RWPE2 (cell line): ENCODE results near the gene EMILIN3.

Source experiments
- ATAC-seq: fragments of 200-7000 bp; cut with Tn5 transposase; 3 replicates; pipeline ENCODE4 v1.9.1; 2021; ENCODE audit warnings: low read depth
- DNase-seq: peaks from one replicate; pipeline ENCODE4 v3.0.0-alpha.2; 2020; ENCODE audit warnings: low spot score
- H3K27ac ChIP-seq: fragments of 450-650 bp; 2 replicates; pipeline ENCODE4 v1.5.1; 2017; ENCODE audit warnings: mild to moderate bottlenecking; ENCODE audit not compliant: poor library complexity, severe bottlenecking
- H3K27me3 ChIP-seq: fragments of 250-450 bp; sonication (Bioruptor Pico); 2 replicates; pipeline ENCODE4 v1.5.1; 2021; ENCODE audit warnings: mild to moderate bottlenecking, moderate library complexity; ENCODE audit not compliant: insufficient read depth, poor library complexity, severe bottlenecking
- H3K36me3 ChIP-seq: fragments of 250-450 bp; sonication (Bioruptor Pico); 2 replicates; pipeline ENCODE4 v1.5.1; 2020; ENCODE audit warnings: low read depth, mild to moderate bottlenecking, moderate library complexity
- H3K4me1 ChIP-seq: fragments of 250-450 bp; sonication (Bioruptor Pico); 2 replicates; pipeline ENCODE4 v1.5.1; 2021; ENCODE audit warnings: mild to moderate bottlenecking, moderate library complexity; ENCODE audit not compliant: insufficient read depth, poor library complexity, severe bottlenecking
- H3K4me3 ChIP-seq: fragments of 250-450 bp; sonication (Bioruptor Pico); 2 replicates; pipeline ENCODE4 v1.5.1; 2021; ENCODE audit warnings: mild to moderate bottlenecking, moderate library complexity; ENCODE audit not compliant: severe bottlenecking
- H3K9me3 ChIP-seq: fragments of 250-450 bp; sonication (Bioruptor Pico); 2 replicates; pipeline ENCODE4 v1.5.1; 2021; ENCODE audit warnings: mild to moderate bottlenecking, moderate library complexity; ENCODE audit not compliant: severe bottlenecking
- TF ChIP-seq, protein P1 (sequence below): fragments of 450-650 bp; IDR thresholded peaks from one replicate; pipeline ENCODE4 v1.5.1; 2017; ENCODE audit warnings: mild to moderate bottlenecking, moderate library complexity; ENCODE audit not compliant: poor library complexity, severe bottlenecking

EMILIN3 gene

DNA sequence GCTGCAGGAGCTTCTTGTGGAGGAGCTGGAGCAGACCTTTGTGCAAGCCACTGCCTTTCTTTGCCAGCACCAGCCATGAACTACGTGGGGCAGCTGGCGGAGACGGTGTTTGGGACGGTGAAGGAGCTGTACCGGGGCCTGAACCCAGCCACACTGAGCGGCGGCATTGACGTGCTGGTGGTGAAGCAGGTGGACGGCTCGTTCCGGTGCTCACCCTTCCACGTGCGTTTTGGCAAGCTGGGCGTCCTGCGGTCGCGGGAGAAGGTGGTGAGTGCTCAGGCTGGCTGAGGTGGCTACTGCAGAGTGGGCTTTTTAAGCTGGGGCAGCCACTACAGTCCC lies 20.9 kb downstream of the EMILIN3 start:
- Histone ChIP-seq H3K4me3 (no peak overlapping the region), H3K27me3 (no peaks in the 10 kb centered on the region), H3K9me3 (no peaks in the 10 kb centered on the region), H3K27ac (no peak overlapping the region), H3K4me1 (no peaks in the 10 kb centered on the region), H3K36me3 (peaks cover 52% of the 10 kb centered on the region)
- ATAC-seq (no peak), DNase-seq (no peak)
- TF ChIP-seq, protein P1, sequence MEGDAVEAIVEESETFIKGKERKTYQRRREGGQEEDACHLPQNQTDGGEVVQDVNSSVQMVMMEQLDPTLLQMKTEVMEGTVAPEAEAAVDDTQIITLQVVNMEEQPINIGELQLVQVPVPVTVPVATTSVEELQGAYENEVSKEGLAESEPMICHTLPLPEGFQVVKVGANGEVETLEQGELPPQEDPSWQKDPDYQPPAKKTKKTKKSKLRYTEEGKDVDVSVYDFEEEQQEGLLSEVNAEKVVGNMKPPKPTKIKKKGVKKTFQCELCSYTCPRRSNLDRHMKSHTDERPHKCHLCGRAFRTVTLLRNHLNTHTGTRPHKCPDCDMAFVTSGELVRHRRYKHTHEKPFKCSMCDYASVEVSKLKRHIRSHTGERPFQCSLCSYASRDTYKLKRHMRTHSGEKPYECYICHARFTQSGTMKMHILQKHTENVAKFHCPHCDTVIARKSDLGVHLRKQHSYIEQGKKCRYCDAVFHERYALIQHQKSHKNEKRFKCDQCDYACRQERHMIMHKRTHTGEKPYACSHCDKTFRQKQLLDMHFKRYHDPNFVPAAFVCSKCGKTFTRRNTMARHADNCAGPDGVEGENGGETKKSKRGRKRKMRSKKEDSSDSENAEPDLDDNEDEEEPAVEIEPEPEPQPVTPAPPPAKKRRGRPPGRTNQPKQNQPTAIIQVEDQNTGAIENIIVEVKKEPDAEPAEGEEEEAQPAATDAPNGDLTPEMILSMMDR, result no peak

GRCh38 chr20:41344938-41345728 lies 21.5 kb downstream of the EMILIN3 start:
- Histone ChIP-seq H3K36me3 (peaks cover 46% of the 10 kb centered on the region), H3K27ac (no peak overlapping the region), H3K4me1 (no peaks in the 10 kb centered on the region), H3K9me3 (no peaks in the 10 kb centered on the region), H3K4me3 (no peak overlapping the region), H3K27me3 (no peaks in the 10 kb centered on the region)
- TF ChIP-seq, protein P1, result no peak
- ATAC-seq (no peak), DNase-seq (no peak)

- no peak for ATAC-seq
- TF ChIP-seq, protein P1, result no peak
- DNase-seq, result no peak
- peaks cover 40% of the 10 kb centered on the region for H3K36me3 ChIP-seq
- peaks cover 4% of the 10 kb centered on the region for H3K4me1 ChIP-seq
- H3K27me3 ChIP-seq, result no peaks in the 10 kb centered on the region
- no peak overlapping the region for H3K4me3 ChIP-seq
- H3K27ac ChIP-seq, result no peak overlapping the region
- H3K9me3 ChIP-seq, result no peaks in the 10 kb centered on the region
Measured at GRCh38 chr20:41344477-41344876, 22.1 kb downstream of the EMILIN3 start.

DNA sequence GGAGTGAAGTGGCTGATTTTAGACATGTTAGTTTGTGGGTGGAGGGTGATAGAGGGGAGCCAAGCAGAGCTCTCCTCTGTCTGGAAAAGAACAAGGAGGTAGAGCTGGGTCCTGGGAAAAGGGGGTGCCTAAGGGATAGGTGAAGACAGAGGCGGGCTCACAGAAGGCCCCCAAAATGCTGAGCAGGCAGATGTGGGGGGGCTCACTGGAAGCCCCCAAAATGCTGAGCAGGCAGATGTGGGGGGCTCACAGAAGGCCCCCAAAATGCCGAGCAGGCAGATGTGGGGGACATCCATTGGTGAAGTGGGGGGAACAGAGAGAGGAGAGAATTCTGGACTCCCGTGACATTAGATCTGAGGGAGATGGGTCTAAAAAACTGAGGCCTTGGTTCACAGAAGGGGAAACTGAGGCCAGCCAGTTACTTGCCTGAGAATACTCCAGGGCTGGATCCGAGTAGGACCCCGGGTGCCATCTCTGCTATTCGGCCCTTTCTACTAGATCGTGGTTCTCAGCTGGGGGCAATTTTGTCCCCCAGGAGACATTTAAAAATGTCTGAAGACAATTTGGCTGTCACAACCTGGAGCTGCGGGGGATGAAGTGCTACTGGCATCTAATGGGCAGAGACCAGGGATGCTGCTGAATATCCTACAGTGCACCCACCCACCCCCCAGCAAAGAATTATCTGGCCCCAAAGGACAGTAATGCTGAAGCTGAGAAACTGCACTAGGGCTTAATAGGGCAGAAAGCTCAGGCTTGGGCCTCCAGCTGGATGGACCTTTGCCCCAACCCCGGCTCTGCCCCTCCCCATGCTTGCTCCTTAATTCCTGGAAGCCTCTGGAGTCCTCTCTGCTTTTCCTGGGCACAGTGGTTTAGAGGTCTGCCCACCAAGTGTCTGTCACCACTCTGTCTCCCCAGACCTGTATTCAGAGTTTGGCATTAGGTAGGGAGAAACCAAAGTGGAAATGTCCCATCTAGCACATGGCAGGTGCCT lies 23.8 kb downstream of the EMILIN3 start:
- TF ChIP-seq, protein P1, result no peak
- no peak for DNase-seq
- Histone ChIP-seq H3K9me3 (no peaks in the 10 kb centered on the region), H3K36me3 (peaks cover 23% of the 10 kb centered on the region), H3K27ac (no peak overlapping the region), H3K27me3 (no peaks in the 10 kb centered on the region), H3K4me3 (no peak overlapping the region), H3K4me1 (peaks cover 8% of the 10 kb centered on the region)
- no peak for ATAC-seq
